ENCODE data around the gene C1QTNF1. TPM values are rescaled to one million over a fixed set of nuclear protein-coding genes. Genes with fewer than 3 reads are reported as not detected.

Gene C1QTNF1
- total RNA-seq, 1 experiment from 2014 or later = 18.6 TPM

- Histone ChIP-seq H3F3A (ENCODE audit: low read length, unreplicated experiment) (no peaks in the 10 kb centered on the region), H3K79me2 (ENCODE audit: low read length) (no peaks in the 10 kb centered on the region), H3K27me3 (ENCODE audit: low read length) (no peaks in the 10 kb centered on the region), H3K4me3 (ENCODE audit: low read length) (no peak overlapping the region), H3K36me3 (ENCODE audit: low read depth, low read length) (no peaks in the 10 kb centered on the region), H4K20me1 (ENCODE audit: low read length) (no peaks in the 10 kb centered on the region), H2AFZ (ENCODE audit: low read length) (no peak overlapping the region), H3K4me1 (ENCODE audit: insufficient read depth, low read length) (peaks cover 27% of the 10 kb centered on the region), H3K9me3 (ENCODE audit: low read length) (no peaks in the 10 kb centered on the region), H3K9me2 (replicated peaks; ENCODE audit: low read length) (no peaks in the 10 kb centered on the region), H3K9ac (ENCODE audit: low read length) (no peak overlapping the region), H3K27ac (ENCODE audit: low read length) (no peak overlapping the region), H3K4me2 (ENCODE audit: low read length) (no peak overlapping the region)
- no peak for TF ChIP-seq EZH2 (IDR thresholded peaks at IDR 0.05; ENCODE audit: low read length, unreplicated experiment)
- TF ChIP-seq CTCF (conservative IDR thresholded peaks at IDR 0.05; ENCODE audit: low read depth, low read length) = no peak
- no peak for TF ChIP-seq EZH2phosphoT487 (IDR thresholded peaks at IDR 0.05; ENCODE audit: borderline replicate concordance, low read length)
- intact Hi-C loops (cut with micrococcal nuclease) = no loop called here
- no TSS peak for BruUV-seq (replicated peaks)
- DNase-seq = no peak
- POLR2A ChIA-PET (ENCODE audit: unreplicated experiment) = interaction anchor here (0.6 kb wide), 1 partner anchor 10 kb away, joined by 3 read pairs; no protein-coding TSS in a partner anchor
- ATAC-seq = no peak
- CTCF ChIA-PET = no interaction called here
These were observed 8.3 kb downstream of the C1QTNF1 start for GRCh38 chr17:79031996-79032875.

GRCh38 chr17:79033046-79033616 lies 9.2 kb downstream of the C1QTNF1 start:
- DNase-seq (no peak), ATAC-seq (no peak)
- POLR2A ChIA-PET (ENCODE audit: unreplicated experiment) = no interaction called here
- Histone ChIP-seq H3K36me3 (ENCODE audit: low read depth, low read length) (no peaks in the 10 kb centered on the region), H3K9me3 (ENCODE audit: low read length) (no peaks in the 10 kb centered on the region), H3K27ac (ENCODE audit: low read length) (no peak overlapping the region), H3K9ac (ENCODE audit: low read length) (no peak overlapping the region), H3K79me2 (ENCODE audit: low read length) (no peaks in the 10 kb centered on the region), H2AFZ (ENCODE audit: low read length) (no peak overlapping the region), H3K4me3 (ENCODE audit: low read length) (no peak overlapping the region), H3K4me2 (ENCODE audit: low read length) (no peak overlapping the region), H3F3A (ENCODE audit: low read length, unreplicated experiment) (no peaks in the 10 kb centered on the region), H4K20me1 (ENCODE audit: low read length) (no peaks in the 10 kb centered on the region), H3K9me2 (replicated peaks; ENCODE audit: low read length) (no peaks in the 10 kb centered on the region), H3K27me3 (ENCODE audit: low read length) (no peaks in the 10 kb centered on the region), H3K4me1 (ENCODE audit: insufficient read depth, low read length) (peaks cover 20% of the 10 kb centered on the region)
- TF ChIP-seq CTCF (conservative IDR thresholded peaks at IDR 0.05; ENCODE audit: low read depth, low read length) (no peak), EZH2 (IDR thresholded peaks at IDR 0.05; ENCODE audit: low read length, unreplicated experiment) (no peak), EZH2phosphoT487 (IDR thresholded peaks at IDR 0.05; ENCODE audit: borderline replicate concordance, low read length) (no peak)
- BruUV-seq (replicated peaks) = no TSS peak
- intact Hi-C loops (cut with micrococcal nuclease) = no loop called here
- CTCF ChIA-PET = interaction anchor here (0.6 kb wide), 1 partner anchor 36 kb away, joined by 5 read pairs; no protein-coding TSS in a partner anchor

Measured in PC-3 (cell line).